GM18520 (cell line): Measurements from ENCODE around the gene PDIA2.
"Not testable (repeated sequence)": the region's sequence is repeated elsewhere in the genome, so short reads cannot be mapped to it uniquely, and the experiment has no call there.

Experiments
- ATAC-seq: cut with Tn5 transposase; IDR thresholded peaks from one replicate; pipeline ENCODE4 v1.9.1; 2021; ENCODE audit not compliant: unreplicated experiment

Gene PDIA2

GRCh38 chr16:283033-283805, at the start of gene PDIA2:
Gene PDIA2, plus strand, starts transcription at chr16:283164. Its CDS starts 6 bp downstream, at chr16:283170.
- ATAC-seq = no peak

GRCh38 chr16:234468-235305, 48.3 kb upstream of the PDIA2 start, which contains the start of gene FAM234A:
Gene FAM234A, plus strand, starts transcription at chr16:234821. Its CDS starts 19,593 bp downstream, at chr16:254414.
- peak; percentile 89 for ATAC-seq

- no peak for ATAC-seq
These were observed 43.1 kb upstream of the PDIA2 start for GRCh38 chr16:239948-240277.

GRCh38 chr16:240559-240958, 42.4 kb upstream of the PDIA2 start:
- no peak for ATAC-seq

GRCh38 chr16:242281-242680, 40.7 kb upstream of the PDIA2 start:
- ATAC-seq = no peak

- ATAC-seq = no peak
These were observed 39.6 kb upstream of the PDIA2 start for GRCh38 chr16:243348-243747.

GRCh38 chr16:245105-245504, 37.9 kb upstream of the PDIA2 start:
- no peak for ATAC-seq

GRCh38 chr16:247027-247426, 35.9 kb upstream of the PDIA2 start:
- no peak for ATAC-seq

GRCh38 chr16:249431-249830, 33.5 kb upstream of the PDIA2 start:
- ATAC-seq = no peak

GRCh38 chr16:252366-253337, 30.3 kb upstream of the PDIA2 start:
- ATAC-seq = no peak

- ATAC-seq = no peak
These were observed 29.1 kb upstream of the PDIA2 start for GRCh38 chr16:253833-254232.

- no peak for ATAC-seq
These were observed 28.5 kb upstream of the PDIA2 start for GRCh38 chr16:254461-254860.

- ATAC-seq = no peak
These were observed 27.8 kb upstream of the PDIA2 start for GRCh38 chr16:255183-255582.

GRCh38 chr16:258091-258490, 24.9 kb upstream of the PDIA2 start:
- ATAC-seq = not testable (repeated sequence)

- no peak for ATAC-seq
These were observed 23.7 kb upstream of the PDIA2 start for GRCh38 chr16:259226-259625.

GRCh38 chr16:259814-260253, 23.1 kb upstream of the PDIA2 start:
- no peak for ATAC-seq

GRCh38 chr16:260326-260725, 22.6 kb upstream of the PDIA2 start:
- ATAC-seq = no peak

- ATAC-seq = no peak
These were observed 21.8 kb upstream of the PDIA2 start for GRCh38 chr16:261031-261691.

GRCh38 chr16:262121-262745, 20.7 kb upstream of the PDIA2 start:
- ATAC-seq = no peak

- ATAC-seq = no peak
These were observed 19.7 kb upstream of the PDIA2 start for GRCh38 chr16:263182-263774.
